HTERT RPE-1 (cell line): ENCODE data around the gene RSRC1.
"Not testable (repeated sequence)": the region's sequence is repeated elsewhere in the genome, so short reads cannot be mapped to it uniquely, and the experiment has no call there.

Experiments used
- in situ Hi-C: fragments of 300-500 bp; cut with MboI; formaldehyde crosslinking; loops from 4 replicates; pipeline ENCODE4 v1.14.3; 2020; ENCODE audit warnings: low sequenced_read_pairs

RSRC1 gene

DNA sequence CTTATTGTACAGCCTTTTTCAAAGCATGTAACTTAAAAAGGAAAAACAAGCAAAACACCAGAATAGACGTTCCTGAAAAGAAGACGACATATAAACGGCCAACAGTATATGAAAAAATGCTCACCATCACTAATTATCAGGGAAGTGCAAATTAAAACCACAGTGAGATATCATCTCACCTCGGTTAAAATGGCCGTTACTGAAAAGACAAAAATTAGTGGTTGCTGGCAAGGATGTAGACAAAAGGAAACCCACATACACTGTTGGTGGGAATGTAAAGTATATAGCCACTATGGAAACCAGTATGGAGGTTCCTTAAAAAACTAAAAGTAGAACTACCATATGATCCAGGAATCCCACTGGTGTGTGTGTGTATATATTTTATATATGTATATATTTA, 396.6 kb downstream of the RSRC1 start:
- in situ Hi-C loops = no loop called here

DNA sequence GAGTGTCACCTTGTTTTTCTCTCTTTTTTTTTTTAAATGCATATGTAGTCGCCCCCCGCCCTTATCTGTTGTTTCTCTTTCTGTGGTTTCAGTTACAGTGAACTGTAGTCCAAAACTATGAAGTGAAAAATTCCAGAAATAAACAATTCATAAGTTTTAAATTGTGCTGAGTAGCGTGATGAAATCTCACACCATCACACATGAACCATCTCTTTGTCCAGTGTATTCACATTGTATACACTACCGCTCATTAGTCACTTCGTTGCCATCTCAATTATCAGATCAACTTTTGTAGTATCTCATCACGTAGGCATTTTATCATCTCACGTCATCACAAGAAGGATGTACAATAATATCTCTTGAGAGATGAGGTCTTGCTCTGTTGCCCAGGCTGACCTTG, 398.6 kb downstream of the RSRC1 start:
- in situ Hi-C loops = no loop called here

DNA sequence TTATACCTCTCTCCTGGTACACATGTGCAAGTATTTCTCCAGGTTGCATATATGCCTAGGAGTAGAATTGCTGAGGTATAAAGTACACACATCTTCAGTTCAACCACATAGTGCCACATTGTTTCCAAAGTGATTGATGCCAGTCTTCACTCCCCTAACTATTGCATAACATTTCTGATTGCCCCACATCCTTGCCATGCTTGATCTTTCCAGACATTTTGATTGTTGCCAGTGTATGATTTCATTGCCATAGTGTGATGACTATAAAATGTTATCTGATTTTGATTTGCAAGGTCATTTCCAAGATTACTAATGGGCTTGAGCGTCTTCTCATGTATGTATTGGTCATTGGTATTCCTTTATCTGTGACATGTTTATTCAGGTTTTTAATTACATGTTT, 400.0 kb downstream of the RSRC1 start:
- in situ Hi-C loops = no loop called here

DNA sequence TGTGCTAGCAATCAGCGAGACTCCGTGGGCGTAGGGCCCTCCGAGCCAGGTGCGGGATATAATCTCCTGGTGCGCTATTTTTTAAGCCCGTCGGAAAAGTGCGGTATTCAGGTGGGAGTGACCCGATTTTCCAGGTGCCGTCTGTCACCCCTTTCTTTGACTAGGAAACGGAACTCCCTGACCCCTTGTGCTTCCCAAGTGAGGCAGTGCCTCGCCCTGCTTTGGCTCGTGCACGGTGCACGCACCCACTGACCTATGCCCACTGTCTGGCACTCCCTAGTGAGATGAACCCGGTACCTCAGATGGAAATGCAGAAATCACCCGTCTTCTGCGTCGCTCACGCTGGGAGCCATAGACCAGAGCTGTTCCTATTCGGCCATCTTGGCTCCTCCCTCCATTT, 406.8 kb downstream of the RSRC1 start:
- in situ Hi-C loops = not testable (repeated sequence)

DNA sequence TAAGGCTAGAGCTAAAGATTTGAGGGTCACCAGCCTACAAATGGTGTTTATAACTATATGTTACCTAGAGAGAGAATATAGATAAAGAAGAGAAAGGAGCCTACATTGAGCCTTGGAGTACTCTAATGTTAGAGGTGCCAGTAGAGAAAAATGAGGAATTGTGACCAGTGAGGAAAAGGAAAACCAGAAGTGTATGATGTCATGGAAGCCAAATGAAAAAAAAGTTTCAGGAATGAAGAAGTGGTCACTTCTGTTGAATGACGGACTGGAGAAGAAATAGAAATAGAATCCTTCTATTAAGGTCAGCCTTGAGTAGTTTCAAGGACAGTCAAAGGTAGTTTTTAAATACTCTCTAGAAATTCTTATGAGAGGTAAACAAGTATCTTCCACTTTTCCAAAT, 409.9 kb downstream of the RSRC1 start:
- in situ Hi-C loops = no loop called here

DNA sequence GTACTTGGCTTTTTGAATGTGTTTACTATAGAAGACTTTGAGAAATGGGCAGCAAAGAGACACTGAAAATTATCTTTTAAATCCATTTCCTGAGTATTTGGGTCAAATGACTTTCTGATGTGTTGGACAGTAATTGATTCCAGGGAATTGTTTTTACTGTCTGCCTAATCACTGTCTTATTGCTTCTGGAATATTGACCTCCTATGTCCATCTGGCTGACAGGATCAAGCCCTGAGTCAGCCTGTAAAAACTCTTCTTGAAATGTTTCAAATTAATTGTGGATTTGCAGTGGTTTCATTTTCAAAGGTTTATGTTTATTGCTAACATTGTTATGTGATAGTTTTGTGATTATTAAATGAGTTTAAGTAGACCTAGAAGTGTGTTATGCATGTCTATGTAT, 410.5 kb downstream of the RSRC1 start:
- in situ Hi-C loops = no loop called here

DNA sequence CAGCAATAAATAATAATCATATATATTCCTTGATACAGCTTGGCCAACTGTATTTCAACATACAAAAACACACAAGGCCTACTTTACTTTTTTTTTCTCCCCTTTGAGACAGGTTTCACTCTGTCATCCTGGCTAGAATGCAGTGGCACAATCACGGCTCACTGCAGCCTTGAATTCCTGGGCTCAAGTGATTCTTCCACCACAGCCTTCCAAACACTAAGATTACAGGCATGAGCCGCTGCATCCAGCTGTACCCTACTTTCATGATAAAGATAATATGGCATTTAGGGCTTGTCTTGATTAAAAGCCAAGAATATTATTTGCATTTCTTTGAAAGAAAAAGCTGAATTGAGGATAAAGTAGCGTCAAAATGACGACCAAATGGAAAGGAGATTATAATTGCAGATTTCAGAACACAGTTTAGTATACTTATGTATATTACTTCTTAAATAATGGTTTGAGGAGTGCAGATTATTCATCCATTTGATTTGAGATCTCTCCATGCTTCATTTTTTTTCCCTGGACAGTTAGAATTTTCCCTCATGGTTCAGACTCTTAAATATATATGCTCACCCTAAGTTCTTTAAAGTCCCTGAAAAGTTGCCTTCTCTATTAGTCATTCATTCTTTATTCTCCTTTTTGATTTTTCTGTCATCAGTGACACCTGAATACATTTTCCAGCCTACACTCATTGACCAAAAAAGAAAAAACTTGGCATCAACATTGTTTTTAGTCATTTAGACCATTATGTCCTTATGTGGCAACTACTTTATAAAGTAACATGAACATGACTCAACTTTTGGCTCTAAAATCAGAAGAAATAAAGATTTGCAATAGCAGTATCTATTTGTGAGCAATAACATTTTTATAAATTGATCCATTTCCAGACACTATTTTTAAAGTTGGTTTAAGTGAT, 412.6 kb downstream of the RSRC1 start:
- in situ Hi-C loops = no loop called here

DNA sequence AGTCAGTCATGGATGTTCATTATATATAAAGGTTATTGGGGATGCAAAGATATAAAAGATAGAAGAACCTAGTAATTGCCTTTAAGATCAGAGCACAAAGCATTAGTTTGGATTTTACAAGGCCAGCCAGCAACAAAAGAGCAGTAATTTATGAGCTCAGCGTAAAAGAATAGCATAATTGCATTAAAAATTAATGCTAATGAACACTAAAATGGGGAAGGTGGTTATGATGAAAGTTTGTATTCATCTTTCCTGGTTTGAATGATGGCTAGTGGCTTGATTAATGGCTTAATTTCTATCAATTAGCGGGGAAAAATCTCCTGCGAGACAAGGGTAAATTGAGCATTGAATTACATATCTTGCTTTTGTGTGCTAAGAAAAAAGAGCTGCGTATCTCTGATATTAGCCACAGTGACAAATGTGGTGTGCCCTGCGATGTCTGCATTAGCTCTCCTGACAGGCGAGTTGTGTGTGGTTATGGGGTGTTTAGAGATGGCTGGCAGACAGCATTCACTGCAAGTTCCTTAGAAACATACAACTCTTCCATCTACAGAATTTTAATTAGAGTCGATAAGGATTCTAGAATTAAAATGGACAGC, 418.3 kb downstream of the RSRC1 start:
- in situ Hi-C loops = no loop called here

DNA sequence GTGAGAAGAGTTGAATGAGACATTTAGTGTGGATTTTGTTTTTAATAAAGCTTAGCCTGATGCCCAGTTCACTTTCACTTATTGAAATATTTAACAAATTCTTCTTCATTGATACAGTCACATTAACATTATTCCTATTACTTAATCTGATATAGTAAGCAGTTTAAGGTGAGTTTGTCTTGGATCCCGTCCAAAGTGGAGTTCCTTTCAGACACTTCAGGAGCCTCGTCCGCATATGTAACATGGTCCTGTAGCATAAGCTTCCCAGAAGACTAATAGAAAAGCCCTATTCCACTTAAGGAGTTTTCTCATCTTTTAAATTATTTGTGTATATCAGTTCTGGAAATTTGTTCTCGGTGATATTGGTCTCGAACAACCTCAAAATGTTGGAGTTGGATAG, 421.4 kb downstream of the RSRC1 start:
- in situ Hi-C loops = no loop called here

DNA sequence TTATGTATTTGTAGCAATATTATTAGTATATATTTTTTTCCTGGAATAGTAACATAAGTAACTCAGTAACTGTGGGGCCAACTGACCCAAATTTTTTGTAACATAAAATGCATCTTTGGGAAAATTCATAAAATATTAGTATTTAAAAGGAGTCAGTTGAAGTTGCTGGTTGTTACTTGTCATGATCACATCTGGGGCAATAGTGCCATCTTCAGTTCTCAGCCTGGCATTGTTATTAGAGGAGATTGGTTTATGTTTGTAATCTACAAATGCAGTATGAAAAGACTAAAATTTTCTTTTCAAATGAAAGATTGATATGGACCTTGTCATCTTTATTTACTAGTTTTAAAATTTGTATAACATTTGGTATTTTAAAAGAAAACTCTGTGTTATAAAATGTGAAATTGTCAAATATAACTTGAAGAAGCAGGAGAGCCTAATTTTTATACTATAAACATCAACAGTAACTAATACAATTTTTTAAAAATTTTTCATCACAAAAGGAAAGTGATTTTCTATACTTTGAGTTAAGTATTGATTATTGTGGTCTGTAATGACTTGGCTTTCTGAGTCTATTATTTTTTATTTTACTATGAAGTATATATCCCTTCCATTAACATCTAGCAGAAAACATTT, 422.3 kb downstream of the RSRC1 start:
- in situ Hi-C loops = no loop called here

DNA sequence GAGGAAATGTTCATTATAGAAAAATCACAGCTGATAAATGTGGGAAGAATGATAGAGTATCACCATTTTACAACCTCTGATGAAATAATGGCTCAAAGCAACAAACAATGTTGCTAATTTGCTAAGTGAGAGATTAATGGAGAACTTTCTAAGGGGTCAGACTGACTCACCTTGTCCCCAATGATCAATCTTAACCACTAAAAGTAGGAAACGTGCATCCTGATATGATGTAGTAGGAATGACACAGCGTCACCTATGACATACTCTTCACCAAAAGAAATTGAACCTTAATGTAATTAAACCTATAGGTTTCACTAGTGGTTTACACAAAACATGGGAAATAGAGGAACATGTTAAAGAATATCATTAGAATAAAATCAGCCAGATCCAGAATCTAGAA, 426.0 kb downstream of the RSRC1 start:
- in situ Hi-C loops = no loop called here

DNA sequence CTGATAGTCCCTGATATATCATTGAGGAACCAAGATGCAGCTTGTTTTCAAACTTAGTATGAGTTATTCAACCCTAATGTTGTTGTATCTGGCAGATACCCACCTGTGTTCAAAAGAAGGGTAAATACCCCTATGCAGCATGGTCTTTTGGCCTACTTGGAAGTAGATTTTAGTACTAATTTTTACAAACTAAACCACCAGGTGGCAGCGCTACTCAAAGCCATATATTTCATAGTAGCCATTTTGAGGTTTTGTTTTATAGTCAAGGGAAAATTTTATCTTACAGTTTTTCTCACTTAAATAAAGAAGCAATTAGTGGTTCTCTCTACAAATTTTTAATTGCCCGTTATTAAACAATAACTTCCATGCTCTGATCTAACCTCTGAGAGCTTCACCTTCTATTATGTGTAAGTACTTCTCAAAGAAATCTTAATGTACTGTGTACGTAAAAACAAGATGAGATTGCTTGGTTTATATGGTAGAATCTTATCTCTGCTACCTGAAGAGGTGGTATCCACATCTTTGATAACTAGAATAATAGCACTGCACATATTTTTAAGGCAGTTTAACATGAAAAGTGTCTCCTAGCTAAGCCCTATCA, 429.6 kb downstream of the RSRC1 start:
- in situ Hi-C loops = no loop called here

DNA sequence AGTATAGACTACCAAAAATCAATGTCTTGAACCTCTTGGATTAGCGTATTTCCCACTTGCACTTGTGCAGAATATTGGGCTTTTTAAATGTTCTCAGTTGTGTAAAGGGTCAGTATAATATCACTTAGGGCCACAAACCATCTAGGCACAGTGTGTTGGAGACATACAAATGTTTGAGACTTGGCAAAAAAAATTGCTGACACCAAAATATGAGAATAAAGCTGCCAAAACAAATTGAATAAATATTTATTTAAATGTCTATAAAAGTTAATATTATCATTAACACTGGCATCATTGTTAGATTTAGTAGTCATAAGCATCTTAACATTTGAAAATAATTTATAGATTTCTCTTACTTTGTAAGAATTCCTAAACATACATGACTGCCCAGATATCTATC, 430.2 kb downstream of the RSRC1 start:
- in situ Hi-C loops = no loop called here

DNA sequence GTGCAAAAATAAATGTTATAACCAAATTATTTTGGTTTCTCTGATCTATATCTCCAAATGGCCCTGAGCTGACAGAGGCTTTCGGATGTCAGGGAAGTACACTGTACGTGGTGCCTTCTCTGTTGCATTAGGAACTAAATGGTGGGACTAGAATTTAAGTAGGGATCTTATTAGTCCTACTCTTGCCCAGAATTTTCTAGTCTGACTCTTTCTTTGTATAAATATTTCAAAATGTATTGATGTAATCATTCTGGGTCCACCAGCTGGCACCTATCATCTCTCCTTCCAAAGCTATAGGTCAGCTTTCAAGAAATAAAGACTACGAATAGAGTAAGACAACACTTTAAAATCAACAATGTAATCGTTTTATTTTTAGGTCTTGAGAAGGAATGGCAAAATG, 438.8 kb downstream of the RSRC1 start:
- in situ Hi-C loops = no loop called here

DNA sequence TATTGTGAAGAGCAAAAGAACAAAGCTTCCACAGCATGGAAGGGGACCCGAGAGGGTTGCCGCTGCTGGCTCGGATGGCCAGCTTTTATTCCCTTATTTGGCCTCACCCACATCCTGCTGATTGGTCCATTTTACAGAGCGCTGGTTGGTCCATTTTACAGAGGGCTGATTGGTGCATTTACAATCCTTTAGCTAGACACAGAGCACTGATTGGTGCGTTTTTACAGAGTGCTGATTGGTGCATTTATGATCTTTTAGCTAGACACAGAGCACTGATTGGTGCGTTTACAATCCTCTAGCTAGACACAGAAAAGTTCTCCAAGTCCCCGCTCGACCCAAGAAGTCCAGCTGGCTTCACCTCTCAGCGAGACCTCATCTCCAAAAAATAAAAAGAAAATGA, 440.0 kb downstream of the RSRC1 start:
- in situ Hi-C loops = not testable (repeated sequence)

DNA sequence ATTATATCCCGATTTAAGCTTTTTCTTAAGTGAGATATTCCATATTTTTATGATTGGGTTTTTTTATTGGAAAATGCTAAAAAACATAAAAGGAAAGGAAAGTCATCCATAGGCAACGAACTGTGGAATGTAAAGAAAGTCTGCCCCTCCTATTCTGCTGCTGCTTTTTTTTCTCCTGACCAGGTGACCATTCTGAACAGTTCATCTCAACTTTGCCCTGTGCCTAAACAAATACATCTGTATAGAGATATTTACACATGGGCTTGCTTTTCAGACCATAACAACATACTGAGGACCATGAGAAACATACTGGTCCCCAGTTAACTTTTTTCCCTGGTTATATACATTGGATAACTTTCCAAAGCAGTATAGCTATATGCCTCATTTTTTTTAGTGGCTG, 442.2 kb downstream of the RSRC1 start:
- in situ Hi-C loops = no loop called here

DNA sequence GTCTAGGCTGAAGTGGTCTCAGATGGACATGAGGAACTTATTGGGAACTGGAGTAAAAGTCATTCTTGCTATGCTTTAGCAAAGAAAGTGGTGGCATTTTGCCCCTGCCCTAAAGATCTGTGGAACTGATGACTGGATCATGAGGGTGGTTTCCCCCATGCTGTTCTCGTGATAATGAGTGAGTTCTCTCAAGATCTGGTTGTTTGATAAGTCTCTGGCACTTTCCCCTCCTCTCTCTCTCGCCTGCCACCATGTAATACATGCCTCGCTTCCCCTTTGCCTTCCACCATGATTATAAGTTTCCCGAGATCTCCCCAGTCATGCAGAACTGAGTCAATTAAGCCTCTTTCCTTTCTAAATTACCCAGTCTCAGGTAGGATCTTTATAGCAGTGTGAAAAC, 449.6 kb downstream of the RSRC1 start:
- in situ Hi-C loops = no loop called here

DNA sequence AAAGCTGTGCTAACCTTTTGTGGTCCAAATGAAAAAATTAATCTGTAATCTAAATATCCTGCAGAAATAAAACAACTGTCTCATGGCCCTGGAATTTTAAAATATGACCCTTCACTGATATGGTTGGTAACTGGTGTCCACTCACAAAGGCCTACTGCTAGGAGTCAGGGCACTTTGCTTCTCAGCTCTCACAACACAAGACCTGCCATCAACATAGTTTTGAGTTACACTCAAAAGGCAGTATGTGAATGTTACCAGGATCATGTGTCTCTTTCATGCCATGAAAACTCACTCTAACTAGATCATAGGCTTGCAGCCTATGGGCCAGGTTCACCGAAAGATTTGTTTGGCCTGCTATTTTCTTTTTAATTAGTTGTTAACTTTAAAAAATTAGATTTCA, 451.1 kb downstream of the RSRC1 start:
- in situ Hi-C loops = no loop called here

DNA sequence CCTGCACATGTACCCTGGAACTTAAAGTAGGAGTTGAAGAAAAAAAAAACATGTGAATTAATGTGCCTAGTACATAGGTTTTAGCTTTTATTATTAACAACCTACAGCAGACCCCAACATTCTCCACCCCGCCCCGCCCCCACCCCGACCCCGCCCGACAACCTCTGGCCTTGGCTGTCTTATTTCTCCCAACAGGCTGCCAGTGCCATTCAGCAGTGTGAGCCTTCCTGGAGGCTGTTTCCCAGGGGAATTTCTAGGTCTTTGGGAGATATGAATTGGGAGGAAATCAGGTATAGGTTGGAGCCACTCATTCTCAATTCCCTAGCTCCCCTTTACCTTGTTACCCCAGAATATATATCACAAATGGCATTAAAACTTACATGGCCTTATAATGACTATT, 452.8 kb downstream of the RSRC1 start:
- in situ Hi-C loops = no loop called here

DNA sequence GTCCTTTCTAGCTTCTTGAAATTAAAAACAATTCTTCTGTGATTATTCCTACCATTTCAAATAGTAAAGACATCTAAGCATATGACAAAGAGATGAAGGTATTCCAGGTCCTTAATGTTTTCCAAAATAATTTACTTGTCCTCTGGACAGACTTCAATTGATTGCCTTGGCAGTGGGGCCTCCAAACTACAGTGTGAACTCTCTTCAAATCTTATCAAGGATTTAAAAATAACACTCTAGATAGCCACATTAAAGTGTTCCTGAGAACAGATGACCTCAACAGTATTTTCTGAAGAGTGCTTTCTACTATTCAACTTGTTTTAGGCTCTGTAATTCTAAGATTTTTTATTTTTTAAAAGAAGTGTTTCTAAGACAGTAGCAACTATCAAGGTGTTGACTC, 453.2 kb downstream of the RSRC1 start:
- in situ Hi-C loops = no loop called here

DNA sequence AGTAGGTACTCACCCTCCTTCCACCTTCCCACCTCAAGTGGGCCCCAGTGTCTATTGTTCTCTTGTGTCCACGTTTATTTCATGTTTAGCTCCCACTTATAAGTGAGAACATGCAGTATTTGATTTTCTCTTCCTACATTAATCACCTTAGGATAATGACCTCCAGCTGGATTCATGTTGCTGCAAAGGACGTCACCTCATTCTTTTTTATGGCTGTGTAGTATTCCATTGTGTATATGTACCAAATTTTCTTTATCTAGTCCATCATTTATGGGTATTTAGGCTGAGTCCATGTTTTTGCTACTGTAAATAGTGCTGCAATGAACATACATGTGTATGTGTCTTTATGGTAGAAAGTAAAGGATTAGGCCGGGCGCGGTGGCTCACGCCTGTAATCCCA, 455.2 kb downstream of the RSRC1 start:
- in situ Hi-C loops = no loop called here

DNA sequence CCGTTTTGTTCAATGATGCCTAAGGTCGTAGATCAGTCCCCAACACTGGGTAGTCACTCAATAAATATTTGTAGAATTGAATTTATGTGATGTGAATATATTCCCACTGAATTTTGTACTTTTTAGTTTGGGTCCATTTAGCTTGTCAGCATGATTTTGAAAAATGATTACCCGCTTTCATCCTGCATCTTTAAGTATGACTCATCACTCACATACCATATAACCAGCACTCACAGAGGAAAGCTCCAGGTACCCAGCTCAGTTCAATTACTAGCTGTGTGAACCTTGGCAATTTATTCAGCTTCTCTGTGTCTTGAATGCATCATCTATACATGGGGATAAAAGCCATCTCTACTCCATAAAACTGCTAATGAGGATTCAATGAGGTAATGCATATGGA, 458.9 kb downstream of the RSRC1 start:
- in situ Hi-C loops = no loop called here
